Suppressor macrophage (primary cell): Measurements from ENCODE around the gene TUBA3E.
"Not testable (repeated sequence)": the region's sequence is repeated elsewhere in the genome, so short reads cannot be mapped to it uniquely, and the experiment has no call there.

Experiments
- DNase-seq, 4 experiments: peaks; one replicate each; pipeline ENCODE4 v3.0.0-alpha.2; 2020 to 2022

TUBA3E gene

DNA sequence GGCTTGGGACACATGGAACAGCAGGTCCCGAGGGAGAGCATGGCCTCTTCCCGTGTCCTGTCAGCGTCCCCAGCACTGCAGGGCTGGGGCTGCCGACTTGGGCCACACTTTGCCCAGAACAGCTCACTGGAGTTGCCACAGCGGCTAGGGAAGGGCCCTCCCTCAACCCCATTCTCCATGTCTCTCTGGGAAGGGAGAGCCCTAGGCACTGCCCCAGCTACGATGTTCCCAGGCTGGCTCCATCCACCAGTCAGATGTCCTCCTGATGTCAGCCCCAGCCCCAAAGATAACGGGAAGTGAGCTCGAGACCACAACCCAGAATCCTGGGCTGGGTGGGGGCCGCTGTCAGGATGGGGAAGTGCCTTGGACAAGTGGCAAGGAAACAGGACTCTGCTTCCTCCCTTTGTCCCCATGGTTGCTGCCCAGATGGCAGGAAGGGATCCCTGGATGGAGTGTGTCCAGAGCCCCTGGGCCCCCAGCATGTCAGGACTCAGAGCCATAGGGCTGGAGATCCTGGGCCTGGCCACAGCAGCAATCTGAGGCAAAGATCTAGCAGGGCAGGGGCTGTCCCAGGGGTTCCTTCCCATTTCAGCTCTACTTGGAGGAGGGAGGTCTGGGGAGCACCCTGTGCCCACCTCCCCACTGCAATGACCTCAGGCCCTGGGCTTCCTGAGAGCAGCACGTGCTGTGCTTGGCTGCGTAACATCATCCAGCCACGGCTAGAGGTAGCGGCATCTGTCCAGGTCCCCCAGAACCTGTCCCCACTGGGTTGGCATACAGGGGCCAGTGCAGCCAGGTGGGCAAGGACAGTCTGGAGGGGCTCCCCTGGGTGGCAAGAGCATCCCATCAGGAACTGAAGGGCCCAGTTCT lies 55.6 kb downstream of the TUBA3E start:
- DNase-seq, result not testable (repeated sequence)
